Kidney tubule cell (primary cell): Measurements from ENCODE around the gene CD24.

Experiments used
- DNase-seq: peaks from one replicate; pipeline ENCODE4 v3.0.0-alpha.2; 2018; ENCODE audit warnings: low spot score

The CD24 gene

DNA sequence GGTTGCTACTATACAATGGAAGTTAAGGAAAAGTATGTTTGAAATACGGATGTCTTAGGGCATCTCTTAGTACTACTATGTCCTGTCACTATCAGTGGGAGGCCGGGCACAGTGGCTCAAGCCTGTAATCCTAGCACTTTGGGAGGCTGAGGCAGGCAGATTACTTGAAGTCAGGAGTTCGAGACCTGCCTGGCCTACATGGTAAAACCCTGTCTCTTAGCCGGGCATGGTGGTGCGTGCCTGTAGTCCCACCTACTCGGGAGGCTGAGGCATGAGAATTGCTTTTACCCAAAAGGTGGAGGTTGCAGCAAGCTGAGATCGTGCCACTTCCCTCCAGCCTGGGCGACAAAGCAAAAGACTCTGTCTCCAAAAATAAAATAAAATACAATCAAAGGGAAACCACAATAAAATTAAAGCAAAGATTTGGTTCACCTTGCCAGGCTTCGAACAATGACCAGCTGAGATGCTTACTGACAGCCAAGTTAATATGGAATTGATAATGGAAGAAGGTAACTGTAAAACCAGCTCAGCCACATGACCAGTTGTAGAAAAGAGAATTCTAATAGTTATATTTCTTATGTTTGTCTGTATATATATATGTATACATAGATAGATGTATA is 6.5 kb downstream of the CD24 start:
- peak; percentile 29 for DNase-seq

DNA sequence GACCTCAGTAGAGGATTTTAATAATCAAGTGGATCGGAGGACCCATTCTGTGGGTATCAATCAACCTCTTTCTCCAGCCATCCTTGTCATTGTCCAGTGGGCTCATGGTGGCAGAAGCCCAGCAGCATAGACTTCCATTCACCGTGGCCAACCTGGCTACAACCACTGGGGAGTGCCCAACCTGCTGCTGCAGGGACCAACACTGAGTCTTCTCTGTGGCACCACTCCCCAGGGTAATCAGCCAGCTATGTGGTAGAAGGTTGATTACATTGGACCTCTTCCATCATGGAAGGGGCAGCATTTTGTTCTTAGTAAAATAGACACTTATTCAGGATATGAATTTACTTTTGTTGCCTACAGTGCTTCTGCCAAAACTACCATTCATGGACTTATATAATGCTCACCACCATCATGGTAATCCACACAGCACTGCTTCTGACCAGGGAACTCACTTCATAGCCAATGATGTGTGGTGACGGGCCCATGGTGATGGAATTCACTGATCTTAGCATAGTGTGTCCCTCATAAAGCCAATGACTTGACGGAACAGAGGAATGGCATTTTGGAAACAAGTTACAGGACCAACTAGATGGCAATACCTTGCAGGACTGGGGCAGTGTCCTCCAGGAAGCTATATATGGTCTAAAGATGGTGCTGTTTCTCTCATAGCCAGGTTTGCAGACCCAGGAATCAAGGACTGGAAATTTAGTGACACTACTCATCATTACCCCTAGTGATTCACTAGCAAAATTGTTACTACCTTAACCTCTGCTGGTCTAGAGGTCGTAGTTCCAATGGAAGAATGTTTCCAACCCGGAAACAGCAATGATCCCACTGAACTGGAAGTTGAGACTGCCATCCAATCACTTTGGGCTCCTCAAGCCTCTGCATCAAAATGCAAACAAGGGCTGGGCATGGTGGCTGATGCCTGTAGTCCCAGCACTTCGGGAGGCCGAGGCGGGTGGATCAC is 7.6 kb downstream of the CD24 start:
- peak; percentile 73 for DNase-seq

DNA sequence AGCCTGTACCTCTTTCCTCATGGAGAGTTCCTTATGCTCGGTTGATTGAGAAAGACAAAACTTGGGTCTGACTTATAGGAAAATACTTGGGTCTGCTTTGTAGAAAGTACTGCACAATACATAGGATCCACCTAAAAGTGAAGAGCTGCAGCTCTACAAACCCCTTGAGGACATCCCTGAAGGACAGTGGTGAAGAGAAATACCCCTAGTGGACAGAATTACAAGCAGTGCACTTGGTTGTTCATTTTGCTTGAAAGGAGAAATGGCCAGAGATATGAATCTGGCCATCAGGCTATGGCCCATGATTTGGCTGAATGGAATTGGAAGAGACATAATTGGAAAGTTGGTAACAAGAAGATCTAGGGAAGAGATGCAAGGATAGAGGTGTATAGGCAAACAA is 8.3 kb downstream of the CD24 start:
- DNase-seq, result peak; percentile 22

DNA sequence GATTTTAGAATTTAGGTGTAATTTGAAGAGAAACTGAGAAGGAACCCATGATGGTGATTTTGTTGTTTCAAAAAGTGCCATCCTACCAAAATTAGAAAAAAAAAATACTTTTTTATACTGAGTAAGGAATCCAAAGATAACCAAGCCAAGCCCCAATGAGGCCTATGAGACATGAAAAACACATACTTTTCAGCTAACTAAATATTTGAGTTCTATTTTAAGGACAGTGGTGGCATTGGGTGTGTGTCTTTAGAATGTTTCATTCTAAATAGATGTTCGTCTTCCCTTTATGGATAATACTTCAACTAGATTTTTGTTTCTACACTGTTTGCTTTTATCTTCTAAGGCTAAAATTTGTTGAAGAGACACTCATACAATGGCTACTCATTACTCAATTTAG is 9.6 kb downstream of the CD24 start:
- DNase-seq, result no peak

DNA sequence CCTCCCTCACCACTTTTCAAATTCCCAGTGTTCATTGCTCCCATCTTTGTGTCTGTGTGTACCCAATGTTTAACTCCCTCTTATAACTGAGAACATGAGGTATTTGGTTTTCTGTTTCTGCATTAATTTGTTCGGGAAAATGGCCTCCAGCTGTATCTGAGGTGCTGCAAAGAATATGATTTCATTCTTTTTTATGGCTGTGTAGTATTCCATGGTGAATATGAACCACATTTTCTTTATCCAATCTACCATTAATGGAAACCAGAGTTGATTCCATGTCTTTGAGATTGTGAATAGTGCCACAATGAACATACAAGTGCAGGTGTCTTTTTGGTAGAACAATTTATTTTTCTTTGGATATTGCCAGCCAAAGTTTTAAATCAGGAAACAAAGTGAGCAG is 10.4 kb downstream of the CD24 start:
- DNase-seq, result no peak

DNA sequence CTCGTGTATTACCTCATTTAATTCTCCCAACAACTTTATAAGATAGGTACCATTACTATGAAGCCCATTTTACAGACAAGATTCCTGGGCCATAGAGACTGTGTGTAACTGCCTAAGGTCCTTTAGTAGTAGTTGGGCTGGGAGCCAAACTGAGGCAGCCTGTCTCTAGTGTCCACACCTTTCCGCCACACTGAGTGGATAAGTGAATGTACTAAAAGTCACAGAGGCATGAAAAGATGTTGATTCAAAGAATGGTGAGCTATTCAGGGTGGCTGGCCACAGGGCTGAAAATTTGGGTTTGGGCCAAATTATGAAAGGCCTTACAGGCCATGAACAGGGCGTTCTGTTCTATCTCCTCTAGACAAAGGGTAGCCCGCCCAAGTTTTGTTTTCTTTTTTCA is 11.0 kb downstream of the CD24 start:
- DNase-seq, result peak; percentile 82

DNA sequence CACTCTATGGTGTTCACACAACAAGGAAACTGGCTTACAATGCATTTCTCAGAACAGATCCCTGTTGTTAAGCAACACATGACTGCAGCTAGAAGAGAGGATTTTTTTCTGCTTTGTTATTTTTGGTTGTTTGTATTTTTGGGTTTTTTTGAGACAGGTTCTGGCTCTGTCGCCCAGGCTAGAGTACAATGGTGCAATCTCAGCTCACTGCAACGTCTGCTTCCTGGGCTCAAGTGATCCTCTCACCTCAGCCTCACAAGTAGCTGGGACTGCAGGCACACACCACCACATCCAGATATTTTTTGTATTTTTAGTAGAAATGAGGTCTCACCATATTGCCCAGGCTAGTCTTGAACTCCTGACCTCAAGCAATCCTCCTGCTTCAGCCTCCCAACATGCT is 12.7 kb downstream of the CD24 start:
- DNase-seq, result no peak

DNA sequence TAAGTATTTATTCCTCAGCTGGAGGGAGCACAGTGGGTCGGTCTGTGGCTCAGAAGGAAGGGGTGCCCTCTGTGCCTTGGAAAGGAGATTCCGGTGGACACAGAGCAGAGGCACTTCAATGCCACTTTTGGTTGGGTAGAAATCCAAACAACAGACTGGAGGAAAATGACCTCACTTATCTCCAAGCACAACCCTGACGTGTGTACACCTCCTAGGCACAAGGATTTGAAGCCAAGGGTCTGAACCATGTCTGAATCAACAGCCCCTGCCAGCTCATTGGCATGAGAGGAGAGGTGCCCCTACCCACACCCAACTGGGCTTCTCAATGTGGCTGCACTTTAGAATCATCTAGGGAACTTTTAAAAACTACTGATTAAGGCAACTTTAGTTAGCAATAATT is 13.4 kb downstream of the CD24 start:
- no peak for DNase-seq

DNA sequence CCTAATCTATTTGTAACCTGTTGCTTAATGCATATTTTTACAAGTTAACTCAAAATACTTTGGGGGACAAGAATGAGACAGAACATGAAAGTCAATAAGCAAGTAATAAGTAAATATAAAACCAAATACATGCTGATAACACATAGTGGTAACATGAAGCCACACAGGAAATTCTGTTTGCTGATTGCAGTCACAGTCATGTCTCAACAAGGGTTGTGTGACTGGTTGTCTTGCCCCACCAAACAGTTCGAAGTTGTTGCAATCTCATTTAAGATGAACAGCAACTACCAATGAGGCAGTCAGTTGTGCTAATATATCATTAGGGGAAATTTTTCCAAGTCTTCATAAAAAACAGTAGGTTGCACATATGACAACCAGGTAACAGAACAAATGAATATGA is 14.5 kb downstream of the CD24 start:
- no peak for DNase-seq

DNA sequence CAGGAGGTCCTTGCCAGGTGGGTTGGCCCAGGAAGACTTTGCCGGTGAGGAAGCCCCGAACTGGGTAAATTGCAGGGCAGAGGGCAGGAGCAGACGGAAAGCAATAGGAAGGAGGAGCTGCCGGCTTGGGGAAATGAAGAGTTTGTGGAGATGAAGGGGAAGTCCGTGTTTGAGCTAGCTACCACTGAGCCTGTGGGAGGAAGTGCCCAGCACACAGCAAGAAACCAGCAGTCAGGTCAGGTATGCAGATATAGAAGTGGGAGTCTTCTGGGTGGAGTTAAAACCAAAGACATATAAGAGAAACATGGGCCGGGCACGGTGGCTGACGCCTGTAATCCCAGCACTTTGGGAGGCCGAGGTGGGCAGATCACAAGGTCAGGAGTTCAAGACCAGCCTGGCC is 34.7 kb downstream of the CD24 start:
- no peak for DNase-seq

DNA sequence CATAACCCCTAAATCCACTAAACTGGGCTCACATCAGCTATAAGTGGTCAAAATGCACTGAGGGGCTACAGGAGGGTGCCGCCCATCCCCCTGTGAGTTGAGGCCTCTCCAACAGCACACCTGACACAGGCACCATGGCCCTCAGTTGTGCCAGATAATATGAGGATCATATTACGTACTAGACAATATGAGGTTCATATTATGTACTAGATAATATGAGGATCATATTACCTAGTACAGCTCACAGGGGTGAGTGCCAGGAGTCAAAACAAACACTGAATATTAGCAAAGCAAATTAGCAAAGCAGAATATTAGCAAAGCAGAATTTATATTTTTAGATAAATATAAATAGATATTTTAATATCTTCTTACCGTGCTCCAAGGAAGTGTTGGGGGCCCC is 35.3 kb downstream of the CD24 start:
- no peak for DNase-seq

DNA sequence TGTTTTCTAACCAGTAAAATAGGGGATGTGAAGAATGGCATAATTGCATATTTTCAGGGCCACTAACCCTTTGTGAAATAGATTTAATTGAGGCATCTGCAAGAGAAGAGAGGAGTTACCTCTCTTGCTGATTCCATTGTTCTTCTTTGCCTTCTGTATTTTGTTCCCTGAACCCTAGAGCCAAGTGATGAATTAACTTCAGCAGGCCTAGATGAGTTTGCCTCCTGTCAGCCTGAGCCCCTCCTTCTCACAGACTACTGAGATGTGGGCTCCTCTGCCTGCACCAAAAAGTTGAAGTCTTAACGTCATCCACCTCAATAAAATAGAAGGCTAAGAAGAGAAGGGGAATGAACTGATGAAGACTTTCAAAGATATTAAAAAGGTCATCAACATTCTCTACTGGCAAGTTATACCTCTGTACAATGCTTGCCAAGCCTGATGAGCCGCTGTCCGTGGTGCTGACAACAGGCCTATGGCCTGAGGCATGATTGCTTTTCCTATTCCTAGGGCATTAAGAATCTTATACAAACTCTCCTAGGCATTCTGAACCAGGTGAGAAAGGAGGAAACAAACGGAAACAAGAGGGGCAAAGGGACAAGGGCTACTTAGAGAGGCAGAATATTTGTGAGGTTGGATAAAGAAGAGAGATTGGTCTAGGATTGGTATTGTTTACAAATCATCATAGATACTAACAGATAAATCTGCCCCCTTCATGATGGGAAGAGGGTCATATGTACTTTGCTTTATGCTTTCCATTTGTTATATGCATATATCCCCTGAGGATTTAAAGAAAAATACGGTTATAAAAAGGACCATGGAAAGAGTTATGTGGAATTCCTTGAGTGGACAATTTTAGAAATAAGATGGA is 46.8 kb downstream of the CD24 start:
- peak; percentile 63 for DNase-seq

DNA sequence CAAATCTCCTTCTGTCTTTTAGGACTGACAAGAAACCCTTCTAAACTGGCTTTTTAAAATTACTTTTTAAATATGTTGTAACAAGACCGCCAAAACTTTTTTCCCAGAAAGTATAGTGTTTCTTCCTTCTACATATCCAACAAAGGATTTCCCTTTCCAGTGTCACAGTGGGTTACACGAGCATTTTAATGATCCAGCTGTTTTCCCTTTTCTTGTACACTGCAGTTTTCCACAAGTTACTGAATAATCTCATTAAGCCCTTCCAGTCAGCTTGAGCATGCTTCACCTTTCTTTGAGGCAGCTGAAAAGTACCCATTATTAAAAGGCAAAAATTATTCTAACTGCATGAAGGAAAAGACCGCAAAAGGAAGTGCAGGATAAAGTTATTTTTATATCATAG is 48.6 kb downstream of the CD24 start:
- no peak for DNase-seq

DNA sequence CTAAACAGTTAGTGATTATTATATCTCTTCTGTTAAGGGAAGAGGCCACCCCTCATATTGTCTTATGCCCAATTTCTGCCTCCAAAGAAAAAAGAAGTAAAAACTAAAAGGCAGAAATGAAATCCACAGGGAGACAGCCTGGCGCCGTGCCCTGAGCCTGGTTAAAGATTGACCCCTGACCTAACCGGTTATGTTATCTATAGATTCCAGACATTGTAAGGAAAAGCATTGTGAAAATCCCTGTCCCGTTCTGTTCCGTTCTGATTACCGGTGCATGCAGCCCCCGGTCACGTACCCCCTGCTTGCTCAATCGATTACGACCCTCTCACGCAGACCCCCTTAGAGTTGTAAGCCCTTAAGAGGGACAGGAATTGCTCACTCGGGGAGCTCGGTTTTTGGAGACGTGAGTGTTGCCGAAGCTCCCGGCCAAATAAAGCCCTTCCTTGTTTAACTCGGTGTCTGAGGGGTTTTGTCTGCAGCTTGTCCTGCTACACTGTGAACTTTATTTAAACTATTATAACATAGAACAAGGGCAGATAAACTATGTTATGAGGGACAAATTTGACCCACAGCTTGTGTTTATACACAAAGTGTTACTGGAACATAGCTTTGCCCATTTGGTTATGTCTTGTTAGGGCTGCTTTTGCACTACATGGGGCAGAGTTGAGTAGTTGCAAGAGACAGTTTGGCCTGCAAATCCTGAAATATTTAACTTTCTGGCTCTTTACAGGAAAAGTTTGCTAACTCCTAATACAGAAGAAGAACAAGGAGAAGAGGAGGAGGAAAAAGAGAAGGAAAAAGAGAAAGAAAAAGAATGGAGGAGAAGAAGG is 49.6 kb downstream of the CD24 start:
- DNase-seq, result peak; percentile 17

DNA sequence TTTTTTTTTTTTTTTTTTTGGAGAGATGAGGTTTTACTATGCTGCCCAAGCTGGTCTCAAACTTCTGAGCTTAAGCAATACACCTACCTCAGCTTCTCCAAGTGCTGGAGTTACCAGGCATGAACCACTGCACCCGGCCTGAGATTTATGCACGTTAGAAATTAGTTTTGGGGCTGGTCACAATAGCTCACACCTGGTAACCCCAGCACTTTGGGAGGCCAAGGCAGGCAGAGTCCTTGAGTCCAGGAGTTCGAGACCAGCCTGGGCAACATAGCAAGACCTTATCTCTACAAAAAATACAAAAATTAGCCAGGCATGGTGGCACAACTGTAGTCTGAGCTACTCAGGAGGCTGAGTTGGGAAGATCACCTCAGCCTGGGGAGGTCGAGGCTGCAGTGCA is 51.9 kb downstream of the CD24 start:
- no peak for DNase-seq
